GM18526 (cell line): ENCODE measurements around the gene PNMT.

Experiments
- POLR2A ChIP-seq: IDR thresholded peaks from 3 replicates; pipeline ENCODE4 v1.6.1; 2011; ENCODE audit not compliant: insufficient read length; ENCODE audit errors: extremely low read depth

PNMT gene

DNA sequence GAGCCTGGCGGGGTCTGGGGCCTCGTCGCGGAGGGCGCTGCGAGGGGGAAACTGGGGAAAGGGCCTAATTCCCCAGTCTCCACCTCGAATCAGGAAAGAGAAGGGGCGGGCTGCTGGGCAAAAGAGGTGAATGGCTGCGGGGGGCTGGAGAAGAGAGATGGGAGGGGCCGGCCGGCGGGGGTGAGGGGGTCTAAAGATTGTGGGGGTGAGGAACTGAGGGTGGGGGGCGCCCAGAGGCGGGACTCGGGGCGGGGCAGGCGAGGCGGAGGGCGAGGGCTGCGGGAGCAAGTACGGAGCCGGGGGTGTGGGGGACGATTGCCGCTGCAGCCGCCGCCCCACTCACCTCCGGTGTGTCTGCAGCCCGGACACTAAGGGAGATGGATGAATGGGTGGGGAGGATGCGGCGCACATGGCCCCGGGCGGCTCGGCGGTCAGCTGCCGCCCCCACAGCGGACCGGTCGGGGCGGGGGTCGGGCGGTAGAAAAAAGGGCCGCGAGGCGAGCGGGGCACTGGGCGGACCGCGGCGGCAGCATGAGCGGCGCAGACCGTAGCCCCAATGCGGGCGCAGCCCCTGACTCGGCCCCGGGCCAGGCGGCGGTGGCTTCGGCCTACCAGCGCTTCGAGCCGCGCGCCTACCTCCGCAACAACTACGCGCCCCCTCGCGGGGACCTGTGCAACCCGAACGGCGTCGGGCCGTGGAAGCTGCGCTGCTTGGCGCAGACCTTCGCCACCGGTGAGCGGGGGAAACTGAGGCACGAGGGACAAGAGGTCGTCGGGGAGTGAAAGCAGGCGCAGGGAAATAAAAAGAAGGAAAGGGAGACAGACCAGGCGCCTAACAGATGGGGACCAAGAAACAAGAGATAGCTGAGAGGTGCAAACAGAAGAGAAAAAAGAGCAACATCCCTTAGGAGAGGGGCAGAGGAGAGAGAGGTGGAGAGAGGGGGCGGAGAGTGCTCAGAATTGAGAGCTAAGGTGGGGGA, at the start of gene PNMT:
TSS of gene PNMT (plus strand) at position 509 of the 980 bp plus-strand sequence. CDS start at position 532, 23 bp downstream.
- no peak for TF ChIP-seq POLR2A

DNA sequence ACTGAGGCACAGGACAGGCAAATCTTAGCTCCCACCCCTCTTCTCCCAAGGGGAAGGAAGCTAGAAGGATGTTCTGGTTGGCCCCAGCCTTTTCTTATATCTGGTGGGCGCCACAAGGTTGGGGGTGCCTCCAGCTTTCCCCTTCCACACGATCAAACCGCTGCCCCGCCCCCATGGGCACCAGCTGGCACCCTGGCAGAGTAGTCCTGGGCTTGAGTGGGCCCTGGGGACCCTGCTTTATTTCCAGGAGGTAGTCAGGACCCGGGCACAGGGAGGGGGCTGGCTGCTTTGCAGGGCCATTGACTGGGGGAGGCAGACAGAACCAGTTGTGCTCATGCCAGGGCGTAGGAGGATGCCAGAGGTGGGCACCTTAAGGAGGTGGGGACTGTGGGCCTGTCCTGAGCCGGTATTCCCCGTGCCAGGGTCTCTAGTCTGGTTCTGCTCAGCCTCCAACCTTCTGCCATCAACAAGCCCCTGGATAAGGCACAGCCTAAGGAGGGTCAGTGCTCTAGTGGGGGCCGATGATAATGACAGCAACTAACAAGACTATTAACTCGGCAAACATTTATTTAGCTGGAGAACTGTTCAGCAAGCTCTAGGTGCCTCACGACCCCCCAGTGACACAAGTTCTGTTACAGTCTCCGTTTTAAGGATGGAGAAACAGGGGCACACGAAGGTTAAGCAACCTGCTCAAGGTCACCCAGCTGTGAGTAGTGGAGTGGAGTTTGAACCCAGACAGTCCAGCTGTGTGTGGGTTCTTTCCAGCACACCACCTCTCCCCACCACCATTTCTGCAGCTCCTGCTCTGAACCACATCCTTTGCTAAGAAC, 49.1 kb upstream of the PNMT start:
- TF ChIP-seq POLR2A = no peak

DNA sequence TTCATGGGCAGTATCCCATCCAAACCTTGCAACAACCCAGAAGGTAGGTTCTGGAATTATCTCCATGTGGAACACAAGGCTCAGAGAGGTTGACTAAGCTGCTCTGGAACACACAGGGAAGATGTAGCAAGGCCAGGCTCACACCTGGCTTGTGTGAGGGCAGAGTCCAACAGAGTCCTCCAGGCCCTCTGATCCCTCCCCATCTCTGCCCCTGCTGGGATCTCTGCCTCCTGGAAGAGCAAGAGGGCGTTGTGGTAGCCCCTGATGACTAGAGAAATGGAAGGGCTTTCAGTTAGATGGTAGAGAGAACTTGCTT, 48.5 kb upstream of the PNMT start:
- TF ChIP-seq POLR2A = no peak

- TF ChIP-seq POLR2A = no peak
Observed at GRCh38 chr17:39621523-39622379, 46.5 kb upstream of the PNMT start.

DNA sequence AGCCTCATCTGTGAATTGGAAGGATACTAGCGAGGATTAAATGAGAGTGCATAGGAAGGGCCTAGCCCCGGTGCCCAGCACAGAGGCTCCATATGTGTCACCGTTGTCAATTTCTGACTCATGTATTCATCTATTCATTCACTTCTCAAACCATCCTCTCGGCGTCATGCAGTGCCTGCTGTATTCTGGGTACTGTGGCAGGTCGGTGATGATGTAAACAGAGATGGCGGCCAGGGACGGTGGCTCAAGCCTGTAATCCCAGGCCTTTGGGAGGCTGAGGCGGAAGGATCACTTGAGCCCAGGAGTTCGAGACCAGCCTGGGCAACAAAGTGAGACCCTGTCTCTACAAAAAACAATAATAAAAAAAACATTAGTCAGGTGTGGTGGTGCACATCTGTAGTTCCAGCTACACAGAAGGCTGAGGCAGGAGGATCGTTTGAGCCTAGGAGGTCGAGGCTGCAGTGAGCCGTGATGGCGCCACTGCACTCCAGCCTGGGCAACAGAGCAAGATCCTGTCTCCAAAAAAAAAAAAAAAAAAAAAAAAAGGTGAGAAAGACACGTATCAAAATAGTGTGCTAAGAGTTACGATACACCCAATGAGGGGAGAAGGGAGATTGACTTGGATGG, 45.8 kb upstream of the PNMT start:
- no peak for TF ChIP-seq POLR2A

DNA sequence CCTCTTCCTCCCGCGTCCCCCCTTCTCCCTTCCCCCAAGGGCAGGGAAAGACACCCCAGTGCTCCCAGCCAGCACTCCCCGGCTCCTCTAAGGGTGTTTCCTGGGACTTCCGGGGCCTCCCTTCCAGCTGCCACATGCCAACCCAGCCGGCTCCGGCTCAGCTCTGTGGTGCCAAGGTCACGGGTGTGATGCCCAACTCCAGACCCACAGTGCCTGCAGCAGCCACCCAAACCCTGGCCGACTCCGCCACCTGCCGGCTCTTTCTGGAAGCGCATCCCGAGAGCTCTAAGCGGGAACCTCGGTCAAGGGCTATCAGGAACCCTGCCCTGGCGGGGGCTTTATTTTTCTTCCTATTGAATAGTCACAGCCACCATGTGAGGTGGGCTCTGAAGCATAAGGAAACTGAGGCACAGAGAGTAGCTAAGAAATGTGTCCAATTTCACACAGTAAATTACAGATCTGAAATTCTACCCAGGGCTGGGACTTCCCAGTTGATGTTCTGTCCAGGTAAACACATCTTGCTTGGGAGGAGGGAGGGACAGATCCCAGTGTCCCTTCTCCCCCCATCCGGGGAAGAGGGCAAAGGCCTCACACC, 44.8 kb upstream of the PNMT start:
- no peak for TF ChIP-seq POLR2A

DNA sequence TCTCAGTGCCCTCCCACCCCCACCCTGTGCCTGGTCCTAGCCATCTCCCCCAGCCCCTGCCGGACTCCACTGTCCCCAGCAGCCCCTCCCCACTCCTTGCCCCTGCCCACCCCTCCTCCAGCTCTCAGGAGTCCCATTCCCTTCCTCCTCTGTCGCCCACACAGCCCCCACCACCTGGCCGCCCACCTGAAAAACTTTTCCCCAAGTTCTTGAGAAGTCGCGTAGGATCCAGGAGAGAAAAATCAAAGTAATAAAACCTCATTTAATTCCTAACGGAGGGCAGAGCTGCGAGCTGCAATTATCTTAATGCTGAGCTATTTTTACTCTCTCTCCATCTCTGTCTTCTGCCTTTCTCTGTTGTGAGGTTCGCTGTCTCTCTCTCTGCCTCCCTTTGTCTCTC, 43.9 kb upstream of the PNMT start:
- no peak for TF ChIP-seq POLR2A

DNA sequence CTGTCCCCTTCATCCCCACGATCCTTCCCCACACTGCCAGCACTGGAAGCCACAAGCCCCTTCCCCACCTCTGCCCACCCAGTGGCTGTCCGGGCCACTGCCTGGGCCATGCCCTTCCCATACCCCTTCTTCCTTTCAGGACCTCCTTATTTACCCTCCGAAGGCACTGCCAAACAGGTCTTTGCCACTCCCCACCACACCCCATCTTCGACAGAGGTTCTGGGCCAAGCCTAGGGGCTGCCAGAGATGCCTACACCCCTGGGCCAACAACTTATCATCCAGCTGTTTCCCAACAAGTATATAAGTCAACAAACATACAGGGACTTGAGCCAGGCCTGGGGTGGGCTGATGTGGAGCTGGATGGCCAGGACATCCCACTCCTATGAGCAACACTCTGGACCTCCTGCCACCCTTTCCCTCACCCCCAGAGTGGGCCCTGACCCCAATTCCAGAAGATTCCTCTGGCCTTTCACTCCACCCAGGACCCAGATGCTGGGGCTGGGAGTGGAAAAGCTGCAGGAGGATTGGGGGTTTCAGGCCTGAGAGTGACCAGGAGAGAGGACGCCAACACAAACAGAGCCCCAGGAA, 43.0 kb upstream of the PNMT start:
- TF ChIP-seq POLR2A = no peak

- TF ChIP-seq POLR2A = no peak
Observed at GRCh38 chr17:39626171-39627046, 41.8 kb upstream of the PNMT start, which contains the start of gene PPP1R1B. Gene PPP1R1B, plus strand, starts transcription at chr17:39626952. Its CDS starts 441 bp downstream, at chr17:39627393.

- no peak for TF ChIP-seq POLR2A
Observed at GRCh38 chr17:39627047-39627711, 41.1 kb upstream of the PNMT start.

- TF ChIP-seq POLR2A = no peak
Observed at GRCh38 chr17:39627712-39628516, 40.3 kb upstream of the PNMT start.
